Measurements from ENCODE around the gene PLSCR5.

The PLSCR5 gene

GRCh38 chr3:146589899-146590508, 15.1 kb downstream of the PLSCR5 start:
- no peaks in the 10 kb centered on the region for H3K36me3 ChIP-seq (ENCODE audit: control insufficient read depth in 4 of 4, insufficient read depth in 4 of 4, low read length in 3 of 4)
- POLR2A ChIA-PET, result no interaction called here
- CTCF ChIA-PET, result interaction anchor here (0.7 to 3.1 kb wide), 13 partner anchors 10 to 400 kb away, joined by 3 to 26 read pairs (median 4); no protein-coding TSS in a partner anchor
- no peak overlapping the region for H3K27ac ChIP-seq (ENCODE audit: insufficient read depth in 1 of 2, low read depth in 1 of 2, low read length in 2 of 2, poor library complexity in 1 of 2, severe bottlenecking in 2 of 2)
- H3K4me3 ChIP-seq (ENCODE audit: control insufficient read depth in 1 of 7, extremely low read depth in 1 of 7, insufficient read depth in 4 of 7, low read depth in 2 of 7, low read length in 6 of 7), result no peak overlapping the region
- peak; percentile 48 to 65 (median 54) for DNase-seq
- H3K9me3 ChIP-seq (ENCODE audit: control extremely low read depth in 1 of 5, control insufficient read depth in 4 of 5, insufficient read depth in 2 of 5, low read depth in 1 of 5, low read length in 4 of 5), result no peaks in the 10 kb centered on the region
- no peaks in the 10 kb centered on the region for H3K4me1 ChIP-seq (ENCODE audit: control extremely low read depth in 1 of 4, control insufficient read depth in 4 of 4, insufficient read depth in 4 of 4, low read length in 3 of 4)
- H3K27me3 ChIP-seq (replicated peaks in 2 of 5; ENCODE audit: control insufficient read depth in 4 of 5, insufficient read depth in 5 of 5, low read length in 4 of 5), result no peaks in the 10 kb centered on the region
- WGBS (ENCODE audit: insufficient coverage), result no CpG with 5 or more reads among the region's 1 CpG

- CTCF ChIA-PET, result no interaction called here
- no peaks in the 10 kb centered on the region for H3K4me1 ChIP-seq (ENCODE audit: control extremely low read depth in 1 of 4, control insufficient read depth in 4 of 4, insufficient read depth in 4 of 4, low read length in 3 of 4)
- H3K27ac ChIP-seq (ENCODE audit: insufficient read depth in 1 of 2, low read depth in 1 of 2, low read length in 2 of 2, poor library complexity in 1 of 2, severe bottlenecking in 2 of 2), result no peak overlapping the region
- no peaks in the 10 kb centered on the region for H3K36me3 ChIP-seq (ENCODE audit: control insufficient read depth in 4 of 4, insufficient read depth in 4 of 4, low read length in 3 of 4)
- peaks cover 0 to 7% (median 2%) of the 10 kb centered on the region in 5 experiments for H3K9me3 ChIP-seq (ENCODE audit: control extremely low read depth in 1 of 5, control insufficient read depth in 4 of 5, insufficient read depth in 2 of 5, low read depth in 1 of 5, low read length in 4 of 5)
- DNase-seq, result no peak
- H3K4me3 ChIP-seq (ENCODE audit: control insufficient read depth in 1 of 7, extremely low read depth in 1 of 7, insufficient read depth in 4 of 7, low read depth in 2 of 7, low read length in 6 of 7), result no peak overlapping the region
- no peaks in the 10 kb centered on the region for H3K27me3 ChIP-seq (replicated peaks in 2 of 5; ENCODE audit: control insufficient read depth in 4 of 5, insufficient read depth in 5 of 5, low read length in 4 of 5)
- POLR2A ChIA-PET, result no interaction called here
Measured at GRCh38 chr3:146585156-146585555, 20.0 kb downstream of the PLSCR5 start.

GRCh38 chr3:146581951-146582467, 23.1 kb downstream of the PLSCR5 start:
- no peaks in the 10 kb centered on the region for H3K36me3 ChIP-seq (ENCODE audit: control insufficient read depth in 4 of 4, insufficient read depth in 4 of 4, low read length in 3 of 4)
- POLR2A ChIA-PET, result no interaction called here
- no peak overlapping the region for H3K4me3 ChIP-seq (ENCODE audit: control insufficient read depth in 1 of 7, extremely low read depth in 1 of 7, insufficient read depth in 4 of 7, low read depth in 2 of 7, low read length in 6 of 7)
- CTCF ChIA-PET, result interaction anchor here (1.3 to 1.9 kb wide), 4 partner anchors 9 to 379 kb away, joined by 3 to 5 read pairs (median 4); no protein-coding TSS in a partner anchor
- no peaks in the 10 kb centered on the region for H3K4me1 ChIP-seq (ENCODE audit: control extremely low read depth in 1 of 4, control insufficient read depth in 4 of 4, insufficient read depth in 4 of 4, low read length in 3 of 4)
- peak in 2 of 3 donors; percentile 28 to 56 for DNase-seq
- H3K9me3 ChIP-seq (ENCODE audit: control extremely low read depth in 1 of 5, control insufficient read depth in 4 of 5, insufficient read depth in 2 of 5, low read depth in 1 of 5, low read length in 4 of 5), result peaks cover 0 to 7% (median 2%) of the 10 kb centered on the region in 5 experiments
- no peak overlapping the region for H3K27ac ChIP-seq (ENCODE audit: insufficient read depth in 1 of 2, low read depth in 1 of 2, low read length in 2 of 2, poor library complexity in 1 of 2, severe bottlenecking in 2 of 2)
- H3K27me3 ChIP-seq (replicated peaks in 2 of 5; ENCODE audit: control insufficient read depth in 4 of 5, insufficient read depth in 5 of 5, low read length in 4 of 5), result no peaks in the 10 kb centered on the region

- H3K9me3 ChIP-seq (ENCODE audit: control extremely low read depth in 1 of 5, control insufficient read depth in 4 of 5, insufficient read depth in 2 of 5, low read depth in 1 of 5, low read length in 4 of 5), result peaks cover 0 to 7% (median 2%) of the 10 kb centered on the region in 5 experiments
- no peak for DNase-seq
- ChIA-PET CTCF (interaction anchor here (0.9 to 1.9 kb wide), 4 partner anchors 10 to 516 kb away, joined by 3 to 5 read pairs (median 4); no protein-coding TSS in a partner anchor), POLR2A (no interaction called here)
- no peak overlapping the region for H3K27ac ChIP-seq (ENCODE audit: insufficient read depth in 1 of 2, low read depth in 1 of 2, low read length in 2 of 2, poor library complexity in 1 of 2, severe bottlenecking in 2 of 2)
- H3K36me3 ChIP-seq (ENCODE audit: control insufficient read depth in 4 of 4, insufficient read depth in 4 of 4, low read length in 3 of 4), result no peaks in the 10 kb centered on the region
- WGBS (ENCODE audit: insufficient coverage), result no CpG with 5 or more reads among the region's 1 CpG
- no peaks in the 10 kb centered on the region for H3K4me1 ChIP-seq (ENCODE audit: control extremely low read depth in 1 of 4, control insufficient read depth in 4 of 4, insufficient read depth in 4 of 4, low read length in 3 of 4)
- no peaks in the 10 kb centered on the region for H3K27me3 ChIP-seq (replicated peaks in 2 of 5; ENCODE audit: control insufficient read depth in 4 of 5, insufficient read depth in 5 of 5, low read length in 4 of 5)
- H3K4me3 ChIP-seq (ENCODE audit: control insufficient read depth in 1 of 7, extremely low read depth in 1 of 7, insufficient read depth in 4 of 7, low read depth in 2 of 7, low read length in 6 of 7), result no peak overlapping the region
Measured at GRCh38 chr3:146581080-146581601, 24.0 kb downstream of the PLSCR5 start.

- peaks cover 0 to 4% (median 0%) of the 10 kb centered on the region in 5 experiments for H3K9me3 ChIP-seq (ENCODE audit: control extremely low read depth in 1 of 5, control insufficient read depth in 4 of 5, insufficient read depth in 2 of 5, low read depth in 1 of 5, low read length in 4 of 5)
- POLR2A ChIA-PET, result no interaction called here
Measured at GRCh38 chr3:146577662-146578061, 27.5 kb downstream of the PLSCR5 start.

GRCh38 chr3:146575636-146576035, 29.5 kb downstream of the PLSCR5 start:
- ChIA-PET POLR2A (interaction anchor here (0.8 kb wide), 1 partner anchor 382 kb away, joined by 3 read pairs; no protein-coding TSS in a partner anchor), CTCF (interaction anchor here (0.8 to 1.1 kb wide), 3 partner anchors 14 to 390 kb away, joined by 3 to 4 read pairs (median 3); no protein-coding TSS in a partner anchor)
- Histone ChIP-seq H3K27ac (ENCODE audit: insufficient read depth in 1 of 2, low read depth in 1 of 2, low read length in 2 of 2, poor library complexity in 1 of 2, severe bottlenecking in 2 of 2) (no peak overlapping the region), H3K9me3 (ENCODE audit: control extremely low read depth in 1 of 5, control insufficient read depth in 4 of 5, insufficient read depth in 2 of 5, low read depth in 1 of 5, low read length in 4 of 5) (no peaks in the 10 kb centered on the region), H3K36me3 (ENCODE audit: control insufficient read depth in 4 of 4, insufficient read depth in 4 of 4, low read length in 3 of 4) (no peaks in the 10 kb centered on the region), H3K27me3 (replicated peaks in 2 of 5; ENCODE audit: control insufficient read depth in 4 of 5, insufficient read depth in 5 of 5, low read length in 4 of 5) (no peaks in the 10 kb centered on the region), H3K4me3 (ENCODE audit: control insufficient read depth in 1 of 7, extremely low read depth in 1 of 7, insufficient read depth in 4 of 7, low read depth in 2 of 7, low read length in 6 of 7) (no peak overlapping the region), H3K4me1 (ENCODE audit: control extremely low read depth in 1 of 4, control insufficient read depth in 4 of 4, insufficient read depth in 4 of 4, low read length in 3 of 4) (no peaks in the 10 kb centered on the region)
- DNase-seq, result no peak
- WGBS (ENCODE audit: insufficient coverage), result 100% methylated on average over 1 of the region's 2 CpGs

More at GRCh38 chr3:146577662-146578061, 27.5 kb downstream of the PLSCR5 start:
- H3K27me3 ChIP-seq (replicated peaks in 2 of 5; ENCODE audit: control insufficient read depth in 4 of 5, insufficient read depth in 5 of 5, low read length in 4 of 5), result no peaks in the 10 kb centered on the region
- CTCF ChIA-PET, result interaction anchor here (0.5 to 2.1 kb wide), 16 partner anchors 9 to 517 kb away, joined by 3 to 14 read pairs (median 4); partner anchors contain the start of gene PLSCR1
- no peaks in the 10 kb centered on the region for H3K36me3 ChIP-seq (ENCODE audit: control insufficient read depth in 4 of 4, insufficient read depth in 4 of 4, low read length in 3 of 4)
- peak; percentile 54 to 83 (median 77) for DNase-seq
- no peaks in the 10 kb centered on the region for H3K4me1 ChIP-seq (ENCODE audit: control extremely low read depth in 1 of 4, control insufficient read depth in 4 of 4, insufficient read depth in 4 of 4, low read length in 3 of 4)
- no peak overlapping the region for H3K4me3 ChIP-seq (ENCODE audit: control insufficient read depth in 1 of 7, extremely low read depth in 1 of 7, insufficient read depth in 4 of 7, low read depth in 2 of 7, low read length in 6 of 7)
- no peak overlapping the region for H3K27ac ChIP-seq (ENCODE audit: insufficient read depth in 1 of 2, low read depth in 1 of 2, low read length in 2 of 2, poor library complexity in 1 of 2, severe bottlenecking in 2 of 2)

- Histone ChIP-seq H3K4me1 (ENCODE audit: control extremely low read depth in 1 of 4, control insufficient read depth in 4 of 4, insufficient read depth in 4 of 4, low read length in 3 of 4) (no peaks in the 10 kb centered on the region), H3K36me3 (ENCODE audit: control insufficient read depth in 4 of 4, insufficient read depth in 4 of 4, low read length in 3 of 4) (no peaks in the 10 kb centered on the region), H3K27ac (ENCODE audit: insufficient read depth in 1 of 2, low read depth in 1 of 2, low read length in 2 of 2, poor library complexity in 1 of 2, severe bottlenecking in 2 of 2) (no peak overlapping the region), H3K9me3 (ENCODE audit: control extremely low read depth in 1 of 5, control insufficient read depth in 4 of 5, insufficient read depth in 2 of 5, low read depth in 1 of 5, low read length in 4 of 5) (no peaks in the 10 kb centered on the region), H3K4me3 (ENCODE audit: control insufficient read depth in 1 of 7, extremely low read depth in 1 of 7, insufficient read depth in 4 of 7, low read depth in 2 of 7, low read length in 6 of 7) (no peak overlapping the region), H3K27me3 (replicated peaks in 2 of 5; ENCODE audit: control insufficient read depth in 4 of 5, insufficient read depth in 5 of 5, low read length in 4 of 5) (no peaks in the 10 kb centered on the region)
- no CpG with 5 or more reads among the region's 1 CpG for WGBS (ENCODE audit: insufficient coverage)
- DNase-seq, result no peak
- CTCF ChIA-PET, result interaction anchor here (1.1 kb wide), 1 partner anchor 417 kb away, joined by 3 read pairs; no protein-coding TSS in a partner anchor
- POLR2A ChIA-PET, result no interaction called here
Measured at GRCh38 chr3:146574173-146574572, 31.0 kb downstream of the PLSCR5 start.

Measured in common myeloid progenitor, CD34-positive (primary cell).